CD4-positive, alpha-beta T cell (primary cell): Measurements from ENCODE around the gene S100A7. TPM values are rescaled to one million over a fixed set of nuclear protein-coding genes. Genes with fewer than 3 reads are reported as not detected.
A peak's percentile ranks its signal among the peaks of the same experiment; 100 is the strongest.

Source experiments
- ATAC-seq: fragments of 200-7000 bp; cut with Tn5 transposase; one replicate; pipeline ENCODE4 v1.10.0; 2022; ENCODE audit warnings: mild to moderate bottlenecking; ENCODE audit not compliant: poor library complexity
- CTCF ChIA-PET: fragments of 350-600 bp; sonication (Branson Sonifier 250); formaldehyde crosslinking; loops from one replicate; lab custom pipeline; 2021; ENCODE audit warnings: antibody characterized with exemption, inconsistent platforms; lab: Charles Lee
- POLR2A ChIA-PET: fragments of 350-600 bp; sonication (Branson Sonifier 250); formaldehyde crosslinking; loops from one replicate; lab custom pipeline; 2021; ENCODE audit warnings: antibody characterized with exemption, inconsistent platforms; lab: Charles Lee
- DNase-seq, 14 experiments: peaks; one replicate each; pipeline ENCODE4 v3.0.0-alpha.2; 2013 to 2020; ENCODE audit warnings: mixed read lengths in 2 of 14
- H3K27ac ChIP-seq, 2 donors: one replicate each; pipeline versions ENCODE4 v1.5.1 to v1.7.0; 2013; ENCODE audit warnings: low read length in 2 of 2, low read depth in 1 of 2, mild to moderate bottlenecking in 1 of 2
- H3K27me3 ChIP-seq, 2 experiments: 1 replicate in 1 of 2; 2 replicates in 1 of 2; pipeline versions ENCODE4 v1.6.1 to v1.7.0; 2013; ENCODE audit warnings: low read length in 2 of 2, control low read depth in 1 of 2, mild to moderate bottlenecking in 1 of 2, moderate library complexity in 1 of 2; ENCODE audit not compliant: insufficient read depth in 2 of 2, control insufficient read depth in 1 of 2
- H3K36me3 ChIP-seq: one replicate; pipeline ENCODE4 v1.6.1; 2013; ENCODE audit warnings: low read length, control low read depth; ENCODE audit not compliant: insufficient read depth
- H3K4me1 ChIP-seq: one replicate; pipeline ENCODE4 v1.6.1; 2013; ENCODE audit warnings: low read length, control low read depth; ENCODE audit not compliant: insufficient read depth
- H3K4me3 ChIP-seq: one replicate; pipeline ENCODE4 v1.5.1; 2013; ENCODE audit warnings: mild to moderate bottlenecking, low read length, moderate library complexity
- H3K9me3 ChIP-seq, 2 experiments: 1 replicate in 1 of 2; 2 replicates in 1 of 2; pipeline versions ENCODE4 v1.6.1 to v1.7.0; 2013; ENCODE audit warnings: low read length in 2 of 2, mild to moderate bottlenecking in 2 of 2, control low read depth in 1 of 2, moderate library complexity in 1 of 2; ENCODE audit not compliant: control insufficient read depth in 1 of 2, insufficient read depth in 1 of 2
- H3K27ac Mint-ChIP-seq: one replicate; pipeline ENCODE4 v1.8.0; 2020; ENCODE audit warnings: mixed read lengths
- H3K27me3 Mint-ChIP-seq: one replicate; pipeline ENCODE4 v1.8.0; 2021; ENCODE audit warnings: mixed read lengths
- H3K36me3 Mint-ChIP-seq: one replicate; pipeline ENCODE4 v1.8.0; 2021; ENCODE audit warnings: low read depth, mixed read lengths
- H3K4me1 Mint-ChIP-seq: one replicate; pipeline ENCODE4 v1.8.0; 2021; ENCODE audit warnings: low read depth, mixed read lengths
- H3K4me3 Mint-ChIP-seq: one replicate; pipeline ENCODE4 v1.8.0; 2020; ENCODE audit warnings: mild to moderate bottlenecking, mixed read lengths
- H3K9me3 Mint-ChIP-seq: one replicate; pipeline ENCODE4 v1.8.0; 2020; ENCODE audit warnings: mixed read lengths
- CTCF ChIP-seq: fragments of 200-600 bp; IDR thresholded peaks from one replicate; pipeline ENCODE4 v1.8.0; 2022; ENCODE audit warnings: antibody characterized with exemption, mild to moderate bottlenecking
- intact Hi-C, 2 experiments: fragments of 100-400 bp; cut with DNase I in 1 of 2; cut with micrococcal nuclease in 1 of 2; formaldehyde crosslinking; loops; one replicate each; pipeline versions ENCODE4 v1.15.1 to v1.9.0; 2023 to 2025; cut with DNase I, micrococcal nuclease
- total RNA-seq, 174 experiments: library from RNA in 2 of 174; stranded (reverse) in 2 of 174; gene quantifications; one replicate each; pipeline ENCODE4 v1.2.3 and lab custom pipeline; 2021 to 2026

The S100A7 gene
- total RNA-seq, 2 experiments from 2014 or later: not detected

GRCh38 chr1:153495536-153495935 lies 35.1 kb upstream of the S100A7 start:
- Histone ChIP-seq H3K4me1 (peaks cover 3% of the 10 kb centered on the region), H3K27me3 (peaks cover 2 to 11% of the 10 kb centered on the region in 2 experiments), H3K9me3 (no peaks in the 10 kb centered on the region), H3K4me3 (no peak overlapping the region), H3K27ac (no peak overlapping the region), H3K36me3 (no peaks in the 10 kb centered on the region)
- Mint-ChIP-seq H3K4me1 (no peaks in the 10 kb centered on the region), H3K4me3 (no peak overlapping the region), H3K36me3 (no peaks in the 10 kb centered on the region), H3K27ac (no peak overlapping the region), H3K9me3 (no peaks in the 10 kb centered on the region), H3K27me3 (peaks cover 35% of the 10 kb centered on the region)
- DNase-seq: no peak
- ATAC-seq: no peak
- CTCF ChIA-PET: interaction anchor here (1.3 to 2.1 kb wide), 2 partner anchors 30 to 73 kb away, joined by 3 to 7 read pairs; no protein-coding TSS in a partner anchor
- no peak for TF ChIP-seq CTCF
- intact Hi-C loops: loop anchor here in 1 of 2 experiments (1.0 kb wide), 1 partner anchor 143 kb away; no protein-coding TSS in a partner anchor
- POLR2A ChIA-PET: no interaction called here

GRCh38 chr1:153494976-153495535 lies 34.6 kb upstream of the S100A7 start:
- ChIA-PET POLR2A (interaction anchor here (0.8 kb wide), 1 partner anchor 133 kb away, joined by 3 read pairs; no protein-coding TSS in a partner anchor), CTCF (interaction anchor here (1.3 to 2.7 kb wide), 3 partner anchors 29 to 142 kb away, joined by 3 to 10 read pairs (median 7); no protein-coding TSS in a partner anchor)
- peaks cover 3% of the 10 kb centered on the region for H3K4me1 ChIP-seq
- peak; percentile 55 to 82 (median 68) for DNase-seq
- peaks cover 2 to 11% of the 10 kb centered on the region in 2 experiments for H3K27me3 ChIP-seq
- H3K36me3 Mint-ChIP-seq: no peaks in the 10 kb centered on the region
- H3K9me3 ChIP-seq: no peaks in the 10 kb centered on the region
- H3K27ac Mint-ChIP-seq: no peak overlapping the region
- H3K36me3 ChIP-seq: no peaks in the 10 kb centered on the region
- H3K4me1 Mint-ChIP-seq: no peaks in the 10 kb centered on the region
- intact Hi-C loops: loop anchor here in 1 of 2 experiments (1.0 kb wide), 1 partner anchor 143 kb away; no protein-coding TSS in a partner anchor
- H3K27me3 Mint-ChIP-seq: peaks cover 39% of the 10 kb centered on the region
- H3K4me3 Mint-ChIP-seq: no peak overlapping the region
- H3K27ac ChIP-seq: no peak overlapping the region
- peak; percentile 90 for TF ChIP-seq CTCF
- H3K4me3 ChIP-seq: no peak overlapping the region
- ATAC-seq: peak; percentile 72
- H3K9me3 Mint-ChIP-seq: no peaks in the 10 kb centered on the region

- no peak overlapping the region for H3K27ac Mint-ChIP-seq
Observed at GRCh38 chr1:153493343-153493960, 33.0 kb upstream of the S100A7 start.

More at GRCh38 chr1:153493343-153493960, 33.0 kb upstream of the S100A7 start:
- peaks cover 27% of the 10 kb centered on the region for H3K27me3 Mint-ChIP-seq
- H3K9me3 Mint-ChIP-seq: no peaks in the 10 kb centered on the region
- H3K4me1 Mint-ChIP-seq: no peaks in the 10 kb centered on the region
- TF ChIP-seq CTCF: no peak
- DNase-seq (no peak), ATAC-seq (no peak)
- H3K4me1 ChIP-seq: peaks cover 3% of the 10 kb centered on the region
- no peaks in the 10 kb centered on the region for H3K9me3 ChIP-seq
- intact Hi-C loops: no loop called here
- peaks cover 2 to 3% of the 10 kb centered on the region in 2 experiments for H3K27me3 ChIP-seq
- H3K27ac ChIP-seq: no peak overlapping the region
- no peaks in the 10 kb centered on the region for H3K36me3 Mint-ChIP-seq
- ChIA-PET CTCF (interaction anchor here (2.7 kb wide), 1 partner anchor 141 kb away, joined by 10 read pairs; no protein-coding TSS in a partner anchor), POLR2A (no interaction called here)
- H3K4me3 ChIP-seq: no peak overlapping the region
- H3K4me3 Mint-ChIP-seq: no peak overlapping the region
- H3K36me3 ChIP-seq: no peaks in the 10 kb centered on the region
